Skeletal muscle satellite cell (primary cell): ENCODE measurements around the gene LY6G5B.
A peak's percentile ranks its signal among the peaks of the same experiment; 100 is the strongest.
"Not testable (repeated sequence)": the region's sequence is repeated elsewhere in the genome, so short reads cannot be mapped to it uniquely, and the experiment has no call there.

Experiments
- H3K27me3 ChIP-seq: 2 replicates; pipeline ENCODE4 v1.7.0; 2013; ENCODE audit warnings: low read length; ENCODE audit not compliant: control insufficient read depth, insufficient read depth
- H3K36me3 ChIP-seq: 2 replicates; pipeline ENCODE4 v1.7.0; 2013; ENCODE audit warnings: mild to moderate bottlenecking, control low read depth, low read length; ENCODE audit not compliant: insufficient read depth
- H3K4me1 ChIP-seq: 2 replicates; pipeline ENCODE4 v1.7.0; 2013; ENCODE audit warnings: low read length; ENCODE audit not compliant: control insufficient read depth, insufficient read depth
- H3K4me2 ChIP-seq: 2 replicates; pipeline ENCODE4 v1.7.0; 2013; ENCODE audit warnings: mild to moderate bottlenecking, low read length
- H3K4me3 ChIP-seq: 2 replicates; pipeline ENCODE4 v1.7.0; 2013; ENCODE audit warnings: low read length
- H3K9ac ChIP-seq: 2 replicates; pipeline ENCODE4 v1.7.0; 2013; ENCODE audit warnings: mild to moderate bottlenecking, low read depth, low read length, moderate library complexity
- H3K9me3 ChIP-seq: replicated peaks from 2 replicates; pipeline ENCODE4 v1.7.0; 2013; ENCODE audit warnings: mild to moderate bottlenecking, control low read depth, low read length

The LY6G5B gene

GRCh38 chr6:31701666-31702404, 32.1 kb downstream of the LY6G5B start:
- peak overlapping the region; percentile 80 for H3K4me2 ChIP-seq
- peaks cover 24% of the 10 kb centered on the region for H3K4me1 ChIP-seq
- H3K9ac ChIP-seq, result peak overlapping the region; percentile 95

GRCh38 chr6:31702405-31702818, 32.6 kb downstream of the LY6G5B start:
- peak overlapping the region; percentile 95 for H3K9ac ChIP-seq
- peak overlapping the region; percentile 91 for H3K4me3 ChIP-seq
- no peaks in the 10 kb centered on the region for H3K9me3 ChIP-seq

More at GRCh38 chr6:31701666-31702404, 32.1 kb downstream of the LY6G5B start:
- Histone ChIP-seq H3K36me3 (peaks cover 6% of the 10 kb centered on the region), H3K27me3 (no peaks in the 10 kb centered on the region), H3K9me3 (no peaks in the 10 kb centered on the region), H3K4me3 (peak overlapping the region; percentile 91)

GRCh38 chr6:31702819-31703716, 33.3 kb downstream of the LY6G5B start, which contains the start of gene ABHD16A:
Gene ABHD16A, minus strand, starts transcription at chr6:31703324. Its CDS starts 43 bp downstream, at chr6:31703281.
- Histone ChIP-seq H3K36me3 (peaks cover 4% of the 10 kb centered on the region), H3K9me3 (no peaks in the 10 kb centered on the region), H3K4me2 (peak within 1 kb of the TSS; percentile 80), H3K4me1 (peaks cover 21% of the 10 kb centered on the region), H3K27me3 (no peaks in the 10 kb centered on the region), H3K9ac (peak within 1 kb of the TSS; percentile 95), H3K4me3 (peak within 1 kb of the TSS; percentile 91)

More at GRCh38 chr6:31702405-31702818, 32.6 kb downstream of the LY6G5B start:
- Histone ChIP-seq H3K4me2 (peak overlapping the region; percentile 80), H3K36me3 (peaks cover 4% of the 10 kb centered on the region), H3K27me3 (no peaks in the 10 kb centered on the region), H3K4me1 (peaks cover 24% of the 10 kb centered on the region)

- no peaks in the 10 kb centered on the region for H3K9me3 ChIP-seq
- no peak overlapping the region for H3K9ac ChIP-seq
- H3K4me1 ChIP-seq, result peaks cover 21% of the 10 kb centered on the region
- H3K27me3 ChIP-seq, result no peaks in the 10 kb centered on the region
- no peak overlapping the region for H3K4me2 ChIP-seq
- H3K36me3 ChIP-seq, result no peaks in the 10 kb centered on the region
- no peak overlapping the region for H3K4me3 ChIP-seq
These were observed 36.2 kb downstream of the LY6G5B start for GRCh38 chr6:31705931-31706330.

GRCh38 chr6:31706599-31706998, 36.8 kb downstream of the LY6G5B start, which contains the start of gene LY6G6F:
Gene LY6G6F, plus strand, starts transcription at chr6:31706866. Its CDS starts 41 bp downstream, at chr6:31706907.
- peaks cover 15% of the 10 kb centered on the region for H3K4me1 ChIP-seq
- H3K9me3 ChIP-seq, result no peaks in the 10 kb centered on the region
- no peaks in the 10 kb centered on the region for H3K27me3 ChIP-seq
- no peak within 1 kb of the TSS for H3K4me2 ChIP-seq
- H3K9ac ChIP-seq, result no peak within 1 kb of the TSS
- no peaks in the 10 kb centered on the region for H3K36me3 ChIP-seq
- no peak within 1 kb of the TSS for H3K4me3 ChIP-seq

GRCh38 chr6:31707701-31708100, 37.9 kb downstream of the LY6G5B start:
- no peak overlapping the region for H3K9ac ChIP-seq
- H3K36me3 ChIP-seq, result no peaks in the 10 kb centered on the region
- H3K4me1 ChIP-seq, result peaks cover 8% of the 10 kb centered on the region
- no peak overlapping the region for H3K4me3 ChIP-seq
- no peak overlapping the region for H3K4me2 ChIP-seq
- no peaks in the 10 kb centered on the region for H3K27me3 ChIP-seq
- no peaks in the 10 kb centered on the region for H3K9me3 ChIP-seq

GRCh38 chr6:31708224-31708623, 38.4 kb downstream of the LY6G5B start:
- Histone ChIP-seq H3K27me3 (peaks cover 2% of the 10 kb centered on the region), H3K4me2 (no peak overlapping the region), H3K9me3 (no peaks in the 10 kb centered on the region), H3K4me1 (peaks cover 8% of the 10 kb centered on the region), H3K4me3 (no peak overlapping the region), H3K9ac (no peak overlapping the region), H3K36me3 (no peaks in the 10 kb centered on the region)

GRCh38 chr6:31709157-31709556, 39.4 kb downstream of the LY6G5B start:
- H3K9ac ChIP-seq, H3K27me3 ChIP-seq, H3K4me1 ChIP-seq, H3K4me2 ChIP-seq, H3K9me3 ChIP-seq, H3K4me3 ChIP-seq, H3K36me3 ChIP-seq: not testable (repeated sequence)

GRCh38 chr6:31710523-31711219, 40.9 kb downstream of the LY6G5B start:
- Histone ChIP-seq H3K4me3 (no peak overlapping the region), H3K9ac (no peak overlapping the region), H3K4me2 (no peak overlapping the region), H3K27me3 (peaks cover 4% of the 10 kb centered on the region), H3K4me1 (no peaks in the 10 kb centered on the region), H3K36me3 (no peaks in the 10 kb centered on the region), H3K9me3 (no peaks in the 10 kb centered on the region)

- H3K27me3 ChIP-seq, result peaks cover 4% of the 10 kb centered on the region
- H3K4me1 ChIP-seq, result no peaks in the 10 kb centered on the region
- no peak overlapping the region for H3K4me2 ChIP-seq
- H3K36me3 ChIP-seq, result no peaks in the 10 kb centered on the region
- no peak overlapping the region for H3K4me3 ChIP-seq
- no peaks in the 10 kb centered on the region for H3K9me3 ChIP-seq
- no peak overlapping the region for H3K9ac ChIP-seq
These were observed 41.5 kb downstream of the LY6G5B start for GRCh38 chr6:31711233-31711632.

GRCh38 chr6:31712296-31712695, 42.5 kb downstream of the LY6G5B start:
- Histone ChIP-seq H3K4me1 (no peaks in the 10 kb centered on the region), H3K9ac (no peak overlapping the region), H3K4me2 (no peak overlapping the region)

More at GRCh38 chr6:31712296-31712695, 42.5 kb downstream of the LY6G5B start:
- Histone ChIP-seq H3K4me3 (no peak overlapping the region), H3K36me3 (no peaks in the 10 kb centered on the region), H3K9me3 (no peaks in the 10 kb centered on the region), H3K27me3 (peaks cover 4% of the 10 kb centered on the region)
